Ovary (tissue), 3 donors: Measurements from ENCODE around the gene ARL2BP.

ENCODE experiments used
- EP300 ChIP-seq: sonication (generic); formaldehyde crosslinking; IDR thresholded peaks from one replicate; pipeline ENCODE4 v1.6.1; 2017; ENCODE audit warnings: antibody characterized with exemption
- TF ChIP-seq, protein P1 (sequence below), 3 donors: fragments of 450-650 bp in 2 of 3; fragments of 200-600 bp in 1 of 3; IDR thresholded peaks; one replicate each; pipeline versions ENCODE4 v1.5.1 to v1.8.0; 2016 to 2022; ENCODE audit warnings: antibody characterized with exemption in 3 of 3, mild to moderate bottlenecking in 1 of 3
- donor health status: DM: no; HTN: no; CAD: no.

DNA sequence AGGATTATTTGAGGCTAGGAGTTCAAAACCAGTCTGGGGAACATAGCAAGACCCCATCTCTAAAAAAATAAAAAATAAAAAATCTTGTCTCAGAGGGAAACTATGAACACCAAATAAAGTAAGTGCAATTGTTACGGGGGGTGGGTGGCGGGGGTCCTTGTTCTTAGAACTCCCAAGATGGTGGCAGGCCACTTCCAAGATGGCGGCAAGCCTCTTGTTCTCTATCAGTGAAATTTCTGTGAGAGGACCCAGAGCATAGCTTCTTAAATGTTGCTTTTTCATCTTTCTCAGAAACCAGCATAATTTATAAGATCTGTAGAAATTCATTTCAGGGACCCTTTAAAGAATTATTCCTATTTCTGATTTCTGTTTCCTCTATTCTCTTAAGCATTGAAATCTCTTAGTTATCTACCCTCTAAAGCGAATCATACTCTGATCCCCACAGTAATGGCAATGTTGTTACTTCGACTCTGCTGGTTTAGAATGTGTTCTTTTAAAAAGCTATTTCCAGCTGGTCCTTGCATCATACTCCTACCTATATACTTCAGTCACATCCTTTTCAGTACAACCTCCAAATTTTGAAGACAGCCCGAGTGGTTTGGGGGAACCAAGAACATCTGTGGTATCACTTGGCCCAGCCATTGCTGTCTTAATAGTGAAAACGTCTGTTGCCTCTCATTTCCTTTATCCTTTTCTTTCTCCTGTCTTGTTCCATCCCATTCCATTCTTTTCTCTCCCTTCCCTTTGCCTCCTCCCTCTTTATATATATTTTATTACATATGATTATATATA is 42.8 kb upstream of the ARL2BP start:
- no peak for TF ChIP-seq EP300
- TF ChIP-seq, protein P1, sequence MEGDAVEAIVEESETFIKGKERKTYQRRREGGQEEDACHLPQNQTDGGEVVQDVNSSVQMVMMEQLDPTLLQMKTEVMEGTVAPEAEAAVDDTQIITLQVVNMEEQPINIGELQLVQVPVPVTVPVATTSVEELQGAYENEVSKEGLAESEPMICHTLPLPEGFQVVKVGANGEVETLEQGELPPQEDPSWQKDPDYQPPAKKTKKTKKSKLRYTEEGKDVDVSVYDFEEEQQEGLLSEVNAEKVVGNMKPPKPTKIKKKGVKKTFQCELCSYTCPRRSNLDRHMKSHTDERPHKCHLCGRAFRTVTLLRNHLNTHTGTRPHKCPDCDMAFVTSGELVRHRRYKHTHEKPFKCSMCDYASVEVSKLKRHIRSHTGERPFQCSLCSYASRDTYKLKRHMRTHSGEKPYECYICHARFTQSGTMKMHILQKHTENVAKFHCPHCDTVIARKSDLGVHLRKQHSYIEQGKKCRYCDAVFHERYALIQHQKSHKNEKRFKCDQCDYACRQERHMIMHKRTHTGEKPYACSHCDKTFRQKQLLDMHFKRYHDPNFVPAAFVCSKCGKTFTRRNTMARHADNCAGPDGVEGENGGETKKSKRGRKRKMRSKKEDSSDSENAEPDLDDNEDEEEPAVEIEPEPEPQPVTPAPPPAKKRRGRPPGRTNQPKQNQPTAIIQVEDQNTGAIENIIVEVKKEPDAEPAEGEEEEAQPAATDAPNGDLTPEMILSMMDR (IDR thresholded peaks at IDR 0.05), result no peak
